GM12892 (cell line): ENCODE results near the gene OLFML2B.

Source experiments
- POLR2A ChIP-seq: IDR thresholded peaks from 2 replicates; pipeline ENCODE4 v1.6.1; 2011; ENCODE audit warnings: low read depth, low read length, control low read depth
- POLR2AphosphoS5 ChIP-seq: IDR thresholded peaks from 2 replicates; pipeline ENCODE4 v1.6.1; 2011; ENCODE audit warnings: low read depth, low read length, control low read depth
- TAF1 ChIP-seq: IDR thresholded peaks from 2 replicates; pipeline ENCODE4 v1.6.1; 2011; ENCODE audit warnings: low read depth, mild to moderate bottlenecking, control low read depth, low read length, borderline replicate concordance

DNA sequence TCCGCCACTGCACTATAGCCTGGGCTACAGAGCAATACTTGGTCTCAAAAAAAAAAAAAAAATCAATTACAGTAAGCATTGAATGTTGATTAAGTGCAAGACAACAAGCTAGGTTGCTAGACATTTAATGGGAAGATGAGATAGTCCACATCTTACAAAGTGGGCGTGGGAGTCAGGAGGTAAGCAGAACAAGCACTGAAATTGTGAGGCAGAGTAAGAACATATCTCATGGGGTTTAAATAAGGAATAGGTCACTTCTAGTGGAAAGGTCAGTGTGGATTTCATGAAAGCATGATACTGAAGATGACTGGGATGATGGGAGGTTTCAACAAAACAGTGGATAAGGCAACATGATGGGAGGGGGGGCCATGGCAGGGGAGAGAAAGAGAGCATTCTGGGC is 1.9 kb upstream of the OLFML2B start:
- TF ChIP-seq POLR2A (no peak), TAF1 (no peak), POLR2AphosphoS5 (no peak)
